ENCODE results near the gene ZSCAN9.

DNA sequence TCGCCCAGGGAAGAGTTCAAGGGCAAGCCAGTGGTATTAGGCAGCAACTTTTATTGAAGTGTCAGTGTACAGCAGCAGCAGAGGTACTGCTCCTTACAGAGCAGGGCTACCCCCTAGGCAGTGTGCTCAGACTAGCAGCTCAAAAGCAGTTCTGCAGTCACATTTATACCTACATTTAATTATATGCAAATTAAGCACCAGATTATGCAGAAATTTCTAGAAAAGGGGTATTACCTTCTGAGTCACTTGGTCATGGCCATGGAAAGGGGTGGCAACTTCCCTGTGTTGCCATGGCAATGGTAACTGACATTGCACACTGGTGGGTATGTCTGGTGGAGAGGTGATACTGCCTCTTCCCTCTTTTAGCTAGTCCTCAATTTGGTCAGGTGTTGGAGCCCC is 29.0 kb downstream of the ZSCAN9 start:
- TF ChIP-seq, protein P1, sequence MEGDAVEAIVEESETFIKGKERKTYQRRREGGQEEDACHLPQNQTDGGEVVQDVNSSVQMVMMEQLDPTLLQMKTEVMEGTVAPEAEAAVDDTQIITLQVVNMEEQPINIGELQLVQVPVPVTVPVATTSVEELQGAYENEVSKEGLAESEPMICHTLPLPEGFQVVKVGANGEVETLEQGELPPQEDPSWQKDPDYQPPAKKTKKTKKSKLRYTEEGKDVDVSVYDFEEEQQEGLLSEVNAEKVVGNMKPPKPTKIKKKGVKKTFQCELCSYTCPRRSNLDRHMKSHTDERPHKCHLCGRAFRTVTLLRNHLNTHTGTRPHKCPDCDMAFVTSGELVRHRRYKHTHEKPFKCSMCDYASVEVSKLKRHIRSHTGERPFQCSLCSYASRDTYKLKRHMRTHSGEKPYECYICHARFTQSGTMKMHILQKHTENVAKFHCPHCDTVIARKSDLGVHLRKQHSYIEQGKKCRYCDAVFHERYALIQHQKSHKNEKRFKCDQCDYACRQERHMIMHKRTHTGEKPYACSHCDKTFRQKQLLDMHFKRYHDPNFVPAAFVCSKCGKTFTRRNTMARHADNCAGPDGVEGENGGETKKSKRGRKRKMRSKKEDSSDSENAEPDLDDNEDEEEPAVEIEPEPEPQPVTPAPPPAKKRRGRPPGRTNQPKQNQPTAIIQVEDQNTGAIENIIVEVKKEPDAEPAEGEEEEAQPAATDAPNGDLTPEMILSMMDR (IDR thresholded peaks at IDR 0.05; ENCODE audit: poor library complexity), result no peak
- TF ChIP-seq EZH2phosphoT487 (IDR thresholded peaks at IDR 0.05; ENCODE audit: low read depth, severe bottlenecking, unreplicated experiment), result no peak
